ENCODE data around the gene ATP5F1B. TPM values are rescaled to one million over a fixed set of nuclear protein-coding genes. Genes with fewer than 3 reads are reported as not detected.

ATP5F1B gene
- total and polyA plus RNA-seq, 2 of the 13 experiments (the other 11 are each of a cell fraction or from before 2014, with no cell fraction given), result 1,051 to 1,180 TPM

DNA sequence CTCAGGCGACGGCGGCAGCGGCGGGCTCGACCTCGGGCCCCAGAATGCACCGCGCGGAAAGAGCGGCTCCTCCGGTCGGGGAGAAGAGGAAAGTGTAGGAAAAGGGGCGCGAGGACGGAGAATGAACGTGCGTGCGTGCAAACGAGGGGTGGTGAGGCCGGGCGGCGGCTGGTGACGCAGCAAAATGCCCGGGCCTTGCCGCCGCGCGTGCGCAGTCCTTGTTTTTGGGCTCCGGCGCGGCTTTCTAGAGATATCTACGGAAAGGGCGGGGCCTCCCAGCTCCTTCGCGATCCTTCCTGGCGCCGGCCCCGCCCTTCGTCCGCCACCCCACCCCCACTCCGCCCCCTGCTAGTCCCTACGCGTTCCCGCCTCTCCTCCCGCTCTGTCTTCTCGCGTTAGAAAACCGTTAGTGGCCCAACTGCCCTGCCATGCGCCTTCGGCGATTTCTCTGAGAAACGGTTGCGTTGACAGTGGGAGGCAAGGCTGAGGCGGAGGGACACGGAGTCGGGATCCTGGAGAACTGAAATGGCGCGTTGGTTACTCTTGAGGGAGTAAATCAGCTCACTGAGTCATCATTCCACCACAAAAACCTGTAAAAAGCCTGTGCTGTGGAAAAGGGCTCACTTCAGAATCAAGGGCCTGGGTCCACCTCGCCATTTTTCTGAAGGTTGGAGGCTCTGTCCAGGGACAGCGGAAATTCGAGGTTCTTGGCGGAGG lies 42.5 kb upstream of the ATP5F1B start, which contains the start of gene PTGES3 (continued):
- TF ChIP-seq, protein P1, sequence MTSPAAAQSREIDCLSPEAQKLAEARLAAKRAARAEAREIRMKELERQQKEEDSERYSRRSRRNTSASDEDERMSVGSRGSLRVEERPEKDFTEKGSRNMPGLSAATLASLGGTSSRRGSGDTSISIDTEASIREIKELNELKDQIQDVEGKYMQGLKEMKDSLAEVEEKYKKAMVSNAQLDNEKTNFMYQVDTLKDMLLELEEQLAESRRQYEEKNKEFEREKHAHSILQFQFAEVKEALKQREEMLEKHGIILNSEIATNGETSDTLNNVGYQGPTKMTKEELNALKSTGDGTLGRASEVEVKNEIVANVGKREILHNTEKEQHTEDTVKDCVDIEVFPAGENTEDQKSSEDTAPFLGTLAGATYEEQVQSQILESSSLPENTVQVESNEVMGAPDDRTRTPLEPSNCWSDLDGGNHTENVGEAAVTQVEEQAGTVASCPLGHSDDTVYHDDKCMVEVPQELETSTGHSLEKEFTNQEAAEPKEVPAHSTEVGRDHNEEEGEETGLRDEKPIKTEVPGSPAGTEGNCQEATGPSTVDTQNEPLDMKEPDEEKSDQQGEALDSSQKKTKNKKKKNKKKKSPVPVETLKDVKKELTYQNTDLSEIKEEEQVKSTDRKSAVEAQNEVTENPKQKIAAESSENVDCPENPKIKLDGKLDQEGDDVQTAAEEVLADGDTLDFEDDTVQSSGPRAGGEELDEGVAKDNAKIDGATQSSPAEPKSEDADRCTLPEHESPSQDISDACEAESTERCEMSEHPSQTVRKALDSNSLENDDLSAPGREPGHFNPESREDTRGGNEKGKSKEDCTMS (CRISPR knock-in tag; conservative IDR thresholded peaks at IDR 0.05), result 0 out of 2 replicates have a peak, but pooled peaks have one; percentile 36
- TF ChIP-seq ZNF143 (CRISPR knock-in tag; IDR thresholded peaks at IDR 0.05), result peak; percentile 86
- no peak for TF ChIP-seq ZNF10 (CRISPR knock-in tag; IDR thresholded peaks at IDR 0.05; ENCODE audit: borderline replicate concordance, low read depth)
- peak; percentile 97 for TF ChIP-seq ZNF558 (CRISPR knock-in tag; IDR thresholded peaks at IDR 0.05; ENCODE audit: borderline replicate concordance)
- TF ChIP-seq, protein P2, sequence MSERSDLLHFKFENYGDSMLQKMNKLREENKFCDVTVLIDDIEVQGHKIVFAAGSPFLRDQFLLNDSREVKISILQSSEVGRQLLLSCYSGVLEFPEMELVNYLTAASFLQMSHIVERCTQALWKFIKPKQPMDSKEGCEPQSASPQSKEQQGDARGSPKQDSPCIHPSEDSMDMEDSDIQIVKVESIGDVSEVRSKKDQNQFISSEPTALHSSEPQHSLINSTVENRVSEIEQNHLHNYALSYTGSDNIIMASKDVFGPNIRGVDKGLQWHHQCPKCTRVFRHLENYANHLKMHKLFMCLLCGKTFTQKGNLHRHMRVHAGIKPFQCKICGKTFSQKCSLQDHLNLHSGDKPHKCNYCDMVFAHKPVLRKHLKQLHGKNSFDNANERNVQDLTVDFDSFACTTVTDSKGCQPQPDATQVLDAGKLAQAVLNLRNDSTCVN (CRISPR knock-in tag; IDR thresholded peaks at IDR 0.05; ENCODE audit: borderline replicate concordance), result peak; percentile 91
- TF ChIP-seq ZNF850 (CRISPR knock-in tag; conservative IDR thresholded peaks at IDR 0.05), result no peak
- peak; percentile 36; the same call in 1 of the 2 replicates for TF ChIP-seq EED (CRISPR knock-in tag; IDR thresholded peaks at IDR 0.05)
- TF ChIP-seq, protein P3, sequence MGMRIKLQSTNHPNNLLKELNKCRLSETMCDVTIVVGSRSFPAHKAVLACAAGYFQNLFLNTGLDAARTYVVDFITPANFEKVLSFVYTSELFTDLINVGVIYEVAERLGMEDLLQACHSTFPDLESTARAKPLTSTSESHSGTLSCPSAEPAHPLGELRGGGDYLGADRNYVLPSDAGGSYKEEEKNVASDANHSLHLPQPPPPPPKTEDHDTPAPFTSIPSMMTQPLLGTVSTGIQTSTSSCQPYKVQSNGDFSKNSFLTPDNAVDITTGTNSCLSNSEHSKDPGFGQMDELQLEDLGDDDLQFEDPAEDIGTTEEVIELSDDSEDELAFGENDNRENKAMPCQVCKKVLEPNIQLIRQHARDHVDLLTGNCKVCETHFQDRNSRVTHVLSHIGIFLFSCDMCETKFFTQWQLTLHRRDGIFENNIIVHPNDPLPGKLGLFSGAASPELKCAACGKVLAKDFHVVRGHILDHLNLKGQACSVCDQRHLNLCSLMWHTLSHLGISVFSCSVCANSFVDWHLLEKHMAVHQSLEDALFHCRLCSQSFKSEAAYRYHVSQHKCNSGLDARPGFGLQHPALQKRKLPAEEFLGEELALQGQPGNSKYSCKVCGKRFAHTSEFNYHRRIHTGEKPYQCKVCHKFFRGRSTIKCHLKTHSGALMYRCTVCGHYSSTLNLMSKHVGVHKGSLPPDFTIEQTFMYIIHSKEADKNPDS (CRISPR knock-in tag; IDR thresholded peaks at IDR 0.05), result peak; percentile 59; the same call in 1 of the 2 replicates
- no peak for TF ChIP-seq ZZZ3 (CRISPR knock-in tag; IDR thresholded peaks at IDR 0.05; ENCODE audit: borderline replicate concordance)
- TF ChIP-seq ZNF878 (CRISPR knock-in tag; IDR thresholded peaks at IDR 0.05), result peak; percentile 79
- TF ChIP-seq ZFP82 (CRISPR knock-in tag; IDR thresholded peaks at IDR 0.05; ENCODE audit: borderline replicate concordance), result peak; percentile 86; the same call in 1 of the 2 replicates
- TF ChIP-seq, protein P4, sequence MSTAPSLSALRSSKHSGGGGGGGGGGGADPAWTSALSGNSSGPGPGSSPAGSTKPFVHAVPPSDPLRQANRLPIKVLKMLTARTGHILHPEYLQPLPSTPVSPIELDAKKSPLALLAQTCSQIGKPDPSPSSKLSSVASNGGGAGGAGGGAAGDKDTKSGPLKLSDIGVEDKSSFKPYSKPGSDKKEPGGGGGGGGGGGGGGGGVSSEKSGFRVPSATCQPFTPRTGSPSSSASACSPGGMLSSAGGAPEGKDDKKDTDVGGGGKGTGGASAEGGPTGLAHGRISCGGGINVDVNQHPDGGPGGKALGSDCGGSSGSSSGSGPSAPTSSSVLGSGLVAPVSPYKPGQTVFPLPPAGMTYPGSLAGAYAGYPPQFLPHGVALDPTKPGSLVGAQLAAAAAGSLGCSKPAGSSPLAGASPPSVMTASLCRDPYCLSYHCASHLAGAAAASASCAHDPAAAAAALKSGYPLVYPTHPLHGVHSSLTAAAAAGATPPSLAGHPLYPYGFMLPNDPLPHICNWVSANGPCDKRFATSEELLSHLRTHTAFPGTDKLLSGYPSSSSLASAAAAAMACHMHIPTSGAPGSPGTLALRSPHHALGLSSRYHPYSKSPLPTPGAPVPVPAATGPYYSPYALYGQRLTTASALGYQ (CRISPR knock-in tag; IDR thresholded peaks at IDR 0.05), result 0 out of 2 replicates have a peak, but pooled peaks have one; percentile 17
- TF ChIP-seq ZNF292 (CRISPR knock-in tag; IDR thresholded peaks at IDR 0.05; ENCODE audit: borderline replicate concordance, low read depth), result no peak
- TF ChIP-seq PHF20 (CRISPR knock-in tag; IDR thresholded peaks at IDR 0.05), result peak; percentile 76
- TF ChIP-seq ISX (CRISPR knock-in tag; conservative IDR thresholded peaks at IDR 0.05), result peak; percentile 72; the same call in 1 of the 2 replicates
- TF ChIP-seq, protein P5, sequence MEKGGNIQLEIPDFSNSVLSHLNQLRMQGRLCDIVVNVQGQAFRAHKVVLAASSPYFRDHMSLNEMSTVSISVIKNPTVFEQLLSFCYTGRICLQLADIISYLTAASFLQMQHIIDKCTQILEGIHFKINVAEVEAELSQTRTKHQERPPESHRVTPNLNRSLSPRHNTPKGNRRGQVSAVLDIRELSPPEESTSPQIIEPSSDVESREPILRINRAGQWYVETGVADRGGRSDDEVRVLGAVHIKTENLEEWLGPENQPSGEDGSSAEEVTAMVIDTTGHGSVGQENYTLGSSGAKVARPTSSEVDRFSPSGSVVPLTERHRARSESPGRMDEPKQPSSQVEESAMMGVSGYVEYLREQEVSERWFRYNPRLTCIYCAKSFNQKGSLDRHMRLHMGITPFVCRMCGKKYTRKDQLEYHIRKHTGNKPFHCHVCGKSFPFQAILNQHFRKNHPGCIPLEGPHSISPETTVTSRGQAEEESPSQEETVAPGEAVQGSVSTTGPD (CRISPR knock-in tag; IDR thresholded peaks at IDR 0.05), result no peak
- peak; percentile 75; the same call in 1 of the 2 replicates for TF ChIP-seq MEIS2 (CRISPR knock-in tag; IDR thresholded peaks at IDR 0.05)
- TF ChIP-seq TEAD2 (CRISPR knock-in tag; IDR thresholded peaks at IDR 0.05), result no peak; the same call in 1 of the 2 replicates
- TF ChIP-seq ZNF761 (CRISPR knock-in tag; conservative IDR thresholded peaks at IDR 0.05), result peak; percentile 91
- no peak for TF ChIP-seq ZNF672 (CRISPR knock-in tag; IDR thresholded peaks at IDR 0.05)

All from HepG2 (cell line).